ACHN (cell line): Measurements from ENCODE around the gene CAPZA2.
A peak's percentile ranks its signal among the peaks of the same experiment; 100 is the strongest.
"Not testable (repeated sequence)": the region's sequence is repeated elsewhere in the genome, so short reads cannot be mapped to it uniquely, and the experiment has no call there.

Experiments used
- DNase-seq: peaks from one replicate; pipeline ENCODE4 v3.0.0-alpha.2; 2015
- in situ Hi-C: cut with HindIII; loops from 2 replicates; pipeline ENCODE4 v1.10.0; 2017; ENCODE audit warnings: low sequenced_read_pairs, low pct_ligation_motif_present, low pct_unique_long_range_greater_than_20kb

CAPZA2 gene

GRCh38 chr7:116862234-116862950 lies at the start of gene CAPZA2:
CAPZA2 (plus strand) TSS chr7:116862587; CDS start chr7:116862612, 25 bp downstream.
- in situ Hi-C loops: no loop called here
- DNase-seq: peak; percentile 96

GRCh38 chr7:116812860-116813259 lies 49.5 kb upstream of the CAPZA2 start:
- peak; percentile 84 for DNase-seq
- in situ Hi-C loops: loop anchor here (25.0 kb wide), 1 partner anchor 226 kb away; no protein-coding TSS in a partner anchor

GRCh38 chr7:116813371-116813770 lies 49.0 kb upstream of the CAPZA2 start:
- not testable (repeated sequence) for DNase-seq
- in situ Hi-C loops: loop anchor here (25.0 kb wide), 1 partner anchor 226 kb away; no protein-coding TSS in a partner anchor

- in situ Hi-C loops: loop anchor here (25.0 kb wide), 1 partner anchor 228 kb away; no protein-coding TSS in a partner anchor
- DNase-seq: no peak
Measured at GRCh38 chr7:116815041-116815440, 47.3 kb upstream of the CAPZA2 start.

- DNase-seq: no peak
- in situ Hi-C loops: loop anchor here (25.0 kb wide), 1 partner anchor 233 kb away; no protein-coding TSS in a partner anchor
Measured at GRCh38 chr7:116820149-116820548, 42.2 kb upstream of the CAPZA2 start.

GRCh38 chr7:116821647-116822046 lies 40.7 kb upstream of the CAPZA2 start:
- in situ Hi-C loops: loop anchor here (25.0 kb wide), 1 partner anchor 234 kb away; no protein-coding TSS in a partner anchor
- not testable (repeated sequence) for DNase-seq

GRCh38 chr7:116824449-116824848 lies 37.9 kb upstream of the CAPZA2 start:
- DNase-seq: no peak
- in situ Hi-C loops: loop anchor here (25.0 kb wide), 1 partner anchor 237 kb away; no protein-coding TSS in a partner anchor

GRCh38 chr7:116828281-116828680 lies 34.1 kb upstream of the CAPZA2 start:
- in situ Hi-C loops: no loop called here

GRCh38 chr7:116829041-116829440 lies 33.3 kb upstream of the CAPZA2 start:
- in situ Hi-C loops: no loop called here
- no peak for DNase-seq

More at GRCh38 chr7:116828281-116828680, 34.1 kb upstream of the CAPZA2 start:
- no peak for DNase-seq

- DNase-seq: no peak
- in situ Hi-C loops: no loop called here
Measured at GRCh38 chr7:116829493-116829892, 32.9 kb upstream of the CAPZA2 start.

- in situ Hi-C loops: no loop called here
- no peak for DNase-seq
Measured at GRCh38 chr7:116832692-116833091, 29.7 kb upstream of the CAPZA2 start.

GRCh38 chr7:116834815-116835504 lies 27.4 kb upstream of the CAPZA2 start:
- in situ Hi-C loops: no loop called here
- DNase-seq: no peak

GRCh38 chr7:116836048-116836447 lies 26.3 kb upstream of the CAPZA2 start:
- in situ Hi-C loops: no loop called here
- DNase-seq: no peak

- DNase-seq: no peak
- in situ Hi-C loops: no loop called here
Measured at GRCh38 chr7:116836911-116837310, 25.5 kb upstream of the CAPZA2 start.

- DNase-seq: no peak
Measured at GRCh38 chr7:116837586-116837985, 24.8 kb upstream of the CAPZA2 start.

GRCh38 chr7:116840256-116840655 lies 22.1 kb upstream of the CAPZA2 start:
- DNase-seq: no peak
- in situ Hi-C loops: no loop called here

More at GRCh38 chr7:116837586-116837985, 24.8 kb upstream of the CAPZA2 start:
- in situ Hi-C loops: no loop called here

- DNase-seq: no peak
- in situ Hi-C loops: no loop called here
Measured at GRCh38 chr7:116842371-116842770, 20.0 kb upstream of the CAPZA2 start.

GRCh38 chr7:116843378-116843777 lies 19.0 kb upstream of the CAPZA2 start:
- in situ Hi-C loops: no loop called here
- no peak for DNase-seq

- in situ Hi-C loops: no loop called here
- no peak for DNase-seq
Measured at GRCh38 chr7:116851175-116851574, 11.2 kb upstream of the CAPZA2 start.
